OCI-LY3 (cell line): ENCODE measurements around the gene INCENP.

ENCODE experiments used
- H2AFZ ChIP-seq: fragments of 200-600, 300-600 bp; shearing (Covaris generic); 2 replicates; pipeline ENCODE4 v1.6.0; 2014; ENCODE audit warnings: antibody characterized with exemption, low read depth, low read length
- H3K27ac ChIP-seq: fragments of 200-600, 300-600 bp; sonication (generic); 2 replicates; pipeline ENCODE4 v1.5.1; 2014; ENCODE audit warnings: mild to moderate bottlenecking, low read length, moderate library complexity, mixed read lengths
- H3K27me3 ChIP-seq: fragments of 200-600, 300-600 bp; sonication (generic); 2 replicates; pipeline ENCODE4 v1.6.1; 2014; ENCODE audit warnings: low read depth, low read length, mixed read lengths
- H3K36me3 ChIP-seq: fragments of 200-600, 300-600 bp; sonication (generic); replicated peaks from 2 replicates; pipeline ENCODE3; 2014; ENCODE audit warnings: low read depth, low read length, mixed read lengths
- H3K4me1 ChIP-seq: fragments of 300-600, 200-600 bp; sonication (generic); 2 replicates; pipeline ENCODE4 v1.6.1; 2014; ENCODE audit warnings: low read length, mixed read lengths
- H3K4me2 ChIP-seq: fragments of 200-600, 300-600 bp; sonication (generic); 2 replicates; pipeline ENCODE4 v1.6.1; 2014; ENCODE audit warnings: low read length, mixed read lengths
- H3K4me3 ChIP-seq: fragments of 300-600, 200-600 bp; sonication (generic); 2 replicates; pipeline ENCODE4 v1.5.1; 2014; ENCODE audit warnings: antibody characterized with exemption, mild to moderate bottlenecking, low read length, moderate library complexity
- H3K79me2 ChIP-seq: fragments of 300-600, 200-600 bp; shearing (Covaris generic); 2 replicates; pipeline ENCODE4 v1.6.1; 2014; ENCODE audit warnings: mild to moderate bottlenecking, low read length, mixed read lengths
- H3K9ac ChIP-seq: fragments of 300-600, 200-600 bp; shearing (Covaris generic); 2 replicates; pipeline ENCODE4 v1.6.0; 2014; ENCODE audit warnings: mild to moderate bottlenecking, low read length, moderate library complexity
- H3K9me3 ChIP-seq: fragments of 200-600, 300-600 bp; shearing (Covaris generic); 2 replicates; pipeline ENCODE4 v1.6.1; 2014; ENCODE audit warnings: low read length, mixed read lengths; ENCODE audit not compliant: insufficient read depth
- H4K20me1 ChIP-seq: fragments of 200-600, 300-600 bp; sonication (generic); 2 replicates; pipeline ENCODE4 v1.6.1; 2016; ENCODE audit warnings: low read length, mixed read lengths; ENCODE audit not compliant: insufficient read depth
- CTCF ChIP-seq: fragments of 200-600, 300-600 bp; sonication (generic); IDR thresholded peaks from 2 replicates; pipeline ENCODE4 v1.5.1; 2014; ENCODE audit warnings: antibody characterized with exemption, low read length, low read depth
- EZH2phosphoT487 ChIP-seq: fragments of 200-600 bp; shearing (Covaris generic); IDR thresholded peaks from 2 replicates; pipeline ENCODE4 v1.6.1; 2018; ENCODE audit warnings: antibody characterized with exemption, mixed run types, low read depth

INCENP gene

GRCh38 chr11:62130283-62131169, 6.7 kb downstream of the INCENP start:
- H3K27me3 ChIP-seq, result no peaks in the 10 kb centered on the region
- H3K36me3 ChIP-seq, result peaks cover 79% of the 10 kb centered on the region
- peaks cover 85% of the 10 kb centered on the region for H4K20me1 ChIP-seq

GRCh38 chr11:62131170-62131464, 7.3 kb downstream of the INCENP start:
- Histone ChIP-seq H3K4me1 (no peaks in the 10 kb centered on the region), H3K9ac (no peak overlapping the region), H3K4me2 (no peak overlapping the region), H3K36me3 (peaks cover 78% of the 10 kb centered on the region), H3K27ac (no peak overlapping the region), H3K27me3 (no peaks in the 10 kb centered on the region), H3K79me2 (peaks cover 99% of the 10 kb centered on the region), H4K20me1 (peaks cover 81% of the 10 kb centered on the region), H3K4me3 (no peak overlapping the region), H2AFZ (no peak overlapping the region), H3K9me3 (no peaks in the 10 kb centered on the region)
- no peak for TF ChIP-seq EZH2phosphoT487
- no peak for TF ChIP-seq CTCF

More at GRCh38 chr11:62130283-62131169, 6.7 kb downstream of the INCENP start:
- Histone ChIP-seq H2AFZ (no peak overlapping the region), H3K9ac (no peak overlapping the region), H3K79me2 (peaks cover 99% of the 10 kb centered on the region), H3K27ac (no peak overlapping the region), H3K9me3 (no peaks in the 10 kb centered on the region), H3K4me3 (no peak overlapping the region), H3K4me1 (peaks cover 5% of the 10 kb centered on the region), H3K4me2 (no peak overlapping the region)
- TF ChIP-seq EZH2phosphoT487 (no peak), CTCF (no peak)

GRCh38 chr11:62132191-62132590, 8.4 kb downstream of the INCENP start:
- peaks cover 99% of the 10 kb centered on the region for H3K79me2 ChIP-seq
- H3K36me3 ChIP-seq, result peaks cover 78% of the 10 kb centered on the region
- peaks cover 73% of the 10 kb centered on the region for H4K20me1 ChIP-seq
- H3K27me3 ChIP-seq, result no peaks in the 10 kb centered on the region
- H3K9me3 ChIP-seq, result no peaks in the 10 kb centered on the region
- H3K27ac ChIP-seq, result no peak overlapping the region
- no peak overlapping the region for H3K4me2 ChIP-seq
- no peaks in the 10 kb centered on the region for H3K4me1 ChIP-seq
- TF ChIP-seq CTCF (no peak), EZH2phosphoT487 (no peak)
- no peak overlapping the region for H2AFZ ChIP-seq
- H3K4me3 ChIP-seq, result no peak overlapping the region
- H3K9ac ChIP-seq, result no peak overlapping the region

GRCh38 chr11:62132689-62133293, 9.0 kb downstream of the INCENP start:
- H3K4me1 ChIP-seq, result peaks cover 5% of the 10 kb centered on the region; the same call in 1 of the 2 replicates
- no peak overlapping the region for H3K4me2 ChIP-seq
- H3K9me3 ChIP-seq, result no peaks in the 10 kb centered on the region
- no peak overlapping the region for H3K9ac ChIP-seq
- H3K4me3 ChIP-seq, result no peak overlapping the region
- H2AFZ ChIP-seq, result no peak overlapping the region
- H4K20me1 ChIP-seq, result peaks cover 73% of the 10 kb centered on the region
- peaks cover 99% of the 10 kb centered on the region for H3K79me2 ChIP-seq
- no peak overlapping the region for H3K27ac ChIP-seq
- H3K36me3 ChIP-seq, result peaks cover 79% of the 10 kb centered on the region
- no peaks in the 10 kb centered on the region for H3K27me3 ChIP-seq
- no peak for TF ChIP-seq EZH2phosphoT487
- no peak for TF ChIP-seq CTCF
